Heart right ventricle (tissue), 16 donors: ENCODE results near the gene PDE3B. TPM values are rescaled to one million over a fixed set of nuclear protein-coding genes. Genes with fewer than 3 reads are reported as not detected.

Experiments used
- ATAC-seq, 8 donors: fragments of 200-7000 bp; cut with Tn5 transposase; one replicate each; pipeline ENCODE4 v1.9.1; 2020; ENCODE audit warnings: mild to moderate bottlenecking in 8 of 8, moderate library complexity in 8 of 8, moderate number of reproducible peaks in 1 of 8
- DNase-seq, 2 donors: peaks; one replicate each; pipeline ENCODE4 v3.0.0-alpha.2; 2020
- H3K27ac ChIP-seq, 10 donors: fragments of 200-600 bp; sonication (generic) in 2 of 10; one replicate each; pipeline versions ENCODE4 v1.5.0 to v1.8.0; 2020 to 2022; ENCODE audit warnings: mild to moderate bottlenecking in 3 of 10
- H3K27me3 ChIP-seq, 7 donors: fragments of 200-600 bp; one replicate each; pipeline ENCODE4 v1.8.0; 2021 to 2022; ENCODE audit warnings: mild to moderate bottlenecking in 2 of 7
- H3K36me3 ChIP-seq, 9 donors: fragments of 200-600 bp; sonication (generic) in 1 of 9; one replicate each; pipeline versions ENCODE4 v1.5.0 to v1.8.0; 2020 to 2022; ENCODE audit warnings: mild to moderate bottlenecking in 2 of 9
- H3K4me1 ChIP-seq, 9 donors: fragments of 200-600 bp; sonication (generic) in 1 of 9; one replicate each; pipeline versions ENCODE4 v1.5.0 to v1.8.0; 2020 to 2022; ENCODE audit warnings: mild to moderate bottlenecking in 4 of 9
- H3K4me3 ChIP-seq, 10 donors: fragments of 200-600 bp; sonication (generic) in 2 of 10; one replicate each; pipeline versions ENCODE4 v1.5.0 to v1.8.0; 2020 to 2022; ENCODE audit warnings: mild to moderate bottlenecking in 7 of 10, moderate library complexity in 2 of 10
- H3K9me3 ChIP-seq, 11 donors: fragments of 200-600 bp in 10 of 11; sonication (generic) in 2 of 11; one replicate each; pipeline versions ENCODE4 v1.5.0 to v1.8.0; 2013 to 2022; ENCODE audit warnings: mild to moderate bottlenecking in 2 of 11, control low read depth in 1 of 11, moderate library complexity in 1 of 11
- CTCF ChIP-seq, 9 donors: fragments of 200-600 bp; sonication (generic) in 2 of 9; IDR thresholded peaks; one replicate each; pipeline versions ENCODE4 v1.5.0 to v1.8.0; 2021 to 2022; ENCODE audit warnings: antibody characterized with exemption in 9 of 9, mild to moderate bottlenecking in 5 of 9, moderate library complexity in 1 of 9
- WGBS, 2 donors: extraction: QIAGEN DNeasy Blood & Tissue Kit; methylation state at CpG; one replicate each; pipeline ENCODE4 v1.1.7; 2013; ENCODE audit warnings: inconsistent platforms in 1 of 2; 5-methylcytosine and 5-hydroxymethylcytosine counted together
- intact Hi-C, 10 donors: fragments of 100-400 bp; cut with DNase I; formaldehyde crosslinking; loops; one replicate each; pipeline versions ENCODE4 v1.11.1 to v1.14.2; 2022
- polyA plus RNA-seq, 2 donors: library from polyadenylated mRNA; stranded (reverse); fragments of 200-250 nt; gene quantifications; one replicate each; pipeline ENCODE4 v1.2.3, GENCODE V29; 2013
- total RNA-seq, 10 donors: library from RNA; stranded (reverse); fragmentation: NEBNext Ultra II Directional in 3 of 10; extraction: Animal tissue kit (Norgen Biotek cat#: 25700) in 3 of 10; gene quantifications; one replicate each; pipeline versions ENCODE4 v1.2.1 to v1.2.4, GENCODE V29; 2021 to 2023
- donor health status: Arrhythmogenic right ventricular cardiomyopathy.
- donor health status: ischemic (EF 13 %, LVEDD 7.1; RV severe dilation, severe dysfunction).
- donor health status: healthy with polysubstance abuse.
- donor health status: DM: no; HTN: yes; CAD: no.
- donor health status: DM: no; HTN: no; CAD: no.
- donor health status: ischemic (EF 25% LVEDD 6.9; RV normal size, moderate dysfunction).
- donor health status: ischemic (EF 25% LVEDD 5.7; RV mildly dilated, moderate dysfunction).
- donor health status: healthy.
- donor health status: DM: yes; HTN: yes; CAD: no.
- donor health status: Ischemic cardiomyopathy.
- donor health status: ischemic (EF 35%, LVEDD 5.7; RV mildly dilated, moderate dysfunction).
- donor health status: nonischemic (EF 11% LVEDD 7.7; RV severe dilation, severe dysfunction).
- donor health status: DM: yes; HTN: yes; CAD: no.
- donor health status: PGD.
- donor health status: ischemic (EF 29% LVEDD 5.4; RV normal size, mild dysfunction).
- donor health status: nonischemic (EF 23%, LVEDD 6.1; RV moderate dilation, normal function).

Gene PDE3B
- total and polyA plus RNA-seq, 12 donors: 1.3 to 14.2 (median 9.0) TPM

GRCh38 chr11:14645015-14645912, 1.7 kb downstream of the PDE3B start:
- Histone ChIP-seq H3K27me3 (peaks cover 0 to 20% (median 0%) of the 10 kb centered on the region in 7 donors), H3K4me1 (peaks cover 0 to 33% (median 5%) of the 10 kb centered on the region in 9 donors), H3K36me3 (no peaks in the 10 kb centered on the region), H3K4me3 (peak overlapping the region; percentile 63 to 90 (median 84)), H3K9me3 (no peaks in the 10 kb centered on the region), H3K27ac (peak overlapping the region in 6 of 10 donors; percentile 76 to 90 (median 86))
- intact Hi-C loops: loop anchor here in 7 of 10 donors (5.0 to 10.0 kb wide), 6 partner anchors 90 to 260 kb away; partner anchors contain the start of gene CYP2R1 (in 2 of the 7)
- DNase-seq: no peak
- no peak for ATAC-seq
- 6% methylated on average over 17 of the region's 17 CpGs for WGBS, 2 donors
- no peak for TF ChIP-seq CTCF (IDR thresholded peaks at IDR 0.05)

GRCh38 chr11:14645985-14646900, 2.6 kb downstream of the PDE3B start:
- intact Hi-C loops: loop anchor here in 7 of 10 donors (5.0 to 10.0 kb wide), 6 partner anchors 91 to 259 kb away; partner anchors contain the start of gene CYP2R1 (in 2 of the 7)
- Histone ChIP-seq H3K4me1 (peaks cover 0 to 33% (median 5%) of the 10 kb centered on the region in 9 donors), H3K9me3 (no peaks in the 10 kb centered on the region), H3K27ac (no peak overlapping the region), H3K4me3 (peak overlapping the region in 9 of 10 donors; percentile 63 to 90 (median 84)), H3K36me3 (no peaks in the 10 kb centered on the region), H3K27me3 (peaks cover 0 to 20% (median 0%) of the 10 kb centered on the region in 7 donors)
- no peak for TF ChIP-seq CTCF (IDR thresholded peaks at IDR 0.05)
- DNase-seq (no peak), ATAC-seq (no peak)
- WGBS, 2 donors: 66 to 76% methylated on average over 6 of the region's 6 CpGs

GRCh38 chr11:14650064-14650463, 6.5 kb downstream of the PDE3B start:
- Histone ChIP-seq H3K27me3 (peaks cover 0 to 20% (median 0%) of the 10 kb centered on the region in 7 donors), H3K36me3 (no peaks in the 10 kb centered on the region), H3K4me3 (no peak overlapping the region), H3K4me1 (peaks cover 0 to 27% (median 4%) of the 10 kb centered on the region in 9 donors), H3K27ac (no peak overlapping the region), H3K9me3 (peaks cover 0 to 9% (median 0%) of the 10 kb centered on the region in 11 donors)
- WGBS, 2 donors: 95 to 97% methylated on average over 3 of the region's 3 CpGs
- DNase-seq: no peak
- no peak for ATAC-seq
- no peak for TF ChIP-seq CTCF (IDR thresholded peaks at IDR 0.05)
- intact Hi-C loops: no loop called here

- Histone ChIP-seq H3K36me3 (no peaks in the 10 kb centered on the region), H3K27me3 (no peaks in the 10 kb centered on the region), H3K4me3 (no peak overlapping the region), H3K4me1 (peaks cover 0 to 16% (median 6%) of the 10 kb centered on the region in 9 donors), H3K27ac (no peak overlapping the region), H3K9me3 (peaks cover 0 to 9% (median 0%) of the 10 kb centered on the region in 11 donors)
- 85 to 87% methylated on average over 3 of the region's 3 CpGs for WGBS, 2 donors
- no peak for ATAC-seq
- intact Hi-C loops: no loop called here
- DNase-seq: no peak
- TF ChIP-seq CTCF (IDR thresholded peaks at IDR 0.05): no peak
Measured at GRCh38 chr11:14653090-14653489, 9.5 kb downstream of the PDE3B start.
